Caco-2 (cell line): ENCODE data around the gene TRAK1. TPM values are rescaled to one million over a fixed set of nuclear protein-coding genes. Genes with fewer than 3 reads are reported as not detected.

Experiments
- BruUV-seq: library from RNA; stranded (reverse); fragments of 400-500 nt; replicated peaks from 2 replicates; lab custom pipeline; 2021; lab: Mats Ljungman, UMichigan
- CTCF ChIA-PET: fragments of 300-600 bp; sonication (Branson Sonifier 250); formaldehyde crosslinking; loops from one replicate; lab custom pipeline; 2022; ENCODE audit warnings: antibody characterized with exemption; lab: Charles Lee
- POLR2A ChIA-PET: fragments of 300-600 bp; sonication (Branson Sonifier 250); formaldehyde crosslinking; loops from one replicate; lab custom pipeline; 2022; ENCODE audit warnings: antibody characterized with exemption; lab: Charles Lee
- DNase-seq, 2 experiments: peaks; one replicate each; pipeline versions ENCODE4 v3.0.0 to v3.0.0-alpha.2; 2020 to 2022
- H3K27me3 ChIP-seq: replicated peaks from 2 replicates; pipeline ENCODE4 v1.6.0; 2011; ENCODE audit warnings: low read length; ENCODE audit not compliant: control insufficient read depth, insufficient read depth
- H3K36me3 ChIP-seq: 2 replicates; pipeline ENCODE4 v1.5.1; 2011; ENCODE audit warnings: low read length; ENCODE audit not compliant: control insufficient read depth, insufficient read depth
- H3K4me1 ChIP-seq: fragments of 250-450 bp; sonication (Bioruptor Pico); 2 replicates; pipeline ENCODE4 v1.5.1; 2020; ENCODE audit warnings: mild to moderate bottlenecking
- H3K4me3 ChIP-seq: 2 replicates; pipeline ENCODE4 v1.5.1; 2011; ENCODE audit warnings: low read depth, mild to moderate bottlenecking, control low read depth, low read length
- H3K9me3 ChIP-seq: fragments of 250-450 bp; sonication (Bioruptor Pico); 2 replicates; pipeline ENCODE4 v1.5.1; 2020; ENCODE audit warnings: mild to moderate bottlenecking, moderate library complexity
- H3K27ac Mint-ChIP-seq: one replicate; pipeline ENCODE4 v1.8.0; 2022; ENCODE audit warnings: mixed read lengths; ENCODE audit not compliant: unreplicated experiment
- H3K27me3 Mint-ChIP-seq: one replicate; pipeline ENCODE4 v1.8.0; 2022; ENCODE audit warnings: mixed read lengths; ENCODE audit not compliant: insufficient read depth, unreplicated experiment
- H3K36me3 Mint-ChIP-seq: one replicate; pipeline ENCODE4 v1.8.0; 2022; ENCODE audit warnings: mild to moderate bottlenecking, mixed read lengths; ENCODE audit not compliant: insufficient read depth, unreplicated experiment
- H3K4me1 Mint-ChIP-seq: one replicate; pipeline ENCODE4 v1.8.0; 2022; ENCODE audit warnings: low read depth, mixed read lengths; ENCODE audit not compliant: unreplicated experiment
- H3K4me3 Mint-ChIP-seq: one replicate; pipeline ENCODE4 v1.8.0; 2022; ENCODE audit warnings: mild to moderate bottlenecking, moderate library complexity, mixed read lengths; ENCODE audit not compliant: unreplicated experiment
- H3K9me3 Mint-ChIP-seq: one replicate; pipeline ENCODE4 v1.8.0; 2022; ENCODE audit warnings: mixed read lengths; ENCODE audit not compliant: unreplicated experiment
- CTCF ChIP-seq, 2 experiments: fragments of 200-600 bp in 1 of 2; IDR thresholded peaks; 1 replicate in 1 of 2; 2 replicates in 1 of 2; pipeline versions ENCODE4 v1.5.1 to v1.8.0; 2011 to 2022; ENCODE audit warnings: antibody characterized with exemption in 1 of 2, control low read depth in 1 of 2, inconsistent platforms in 1 of 2, low read depth in 1 of 2, low read length in 1 of 2, mild to moderate bottlenecking in 1 of 2, moderate library complexity in 1 of 2; ENCODE audit not compliant: insufficient read depth in 1 of 2, severe bottlenecking in 1 of 2, unreplicated experiment in 1 of 2
- intact Hi-C: fragments of 100-400 bp; cut with micrococcal nuclease; formaldehyde crosslinking; loops from one replicate; pipeline ENCODE4 v1.10.0; 2022; ENCODE audit not compliant: unreplicated experiment
- total RNA-seq: library from RNA; stranded (reverse); gene quantifications from 2 replicates; pipeline ENCODE4 v1.2.3, GENCODE V29; 2022

The TRAK1 gene
- total RNA-seq, 1 experiment from 2014 or later: 33.3 TPM

GRCh38 chr3:42269647-42270046 is 178.5 kb downstream of the TRAK1 start:
- H3K36me3 Mint-ChIP-seq: no peaks in the 10 kb centered on the region
- no peaks in the 10 kb centered on the region for H3K27me3 ChIP-seq
- no peak overlapping the region for H3K27ac Mint-ChIP-seq
- DNase-seq: no peak
- no peaks in the 10 kb centered on the region for H3K36me3 ChIP-seq
- H3K9me3 Mint-ChIP-seq: no peaks in the 10 kb centered on the region
- H3K4me1 ChIP-seq: no peaks in the 10 kb centered on the region
- CTCF ChIA-PET: no interaction called here
- H3K27me3 Mint-ChIP-seq: peaks cover 19% of the 10 kb centered on the region
- no peaks in the 10 kb centered on the region for H3K4me1 Mint-ChIP-seq
- POLR2A ChIA-PET: no interaction called here
- H3K9me3 ChIP-seq: peaks cover 7% of the 10 kb centered on the region; the same call in 1 of the 2 replicates
- no TSS peak for BruUV-seq
- no peak overlapping the region for H3K4me3 ChIP-seq
- no peak for TF ChIP-seq CTCF (IDR thresholded peaks at IDR 0.05; ENCODE audit: insufficient read depth in 1 of 2, low read depth in 1 of 2, low read length in 1 of 2, severe bottlenecking in 1 of 2, unreplicated experiment in 1 of 2)
- H3K4me3 Mint-ChIP-seq: no peak overlapping the region
- intact Hi-C loops: no loop called here

GRCh38 chr3:42270561-42270960 is 179.4 kb downstream of the TRAK1 start:
- DNase-seq: no peak
- no peaks in the 10 kb centered on the region for H3K4me1 Mint-ChIP-seq
- H3K4me1 ChIP-seq: no peaks in the 10 kb centered on the region
- no peaks in the 10 kb centered on the region for H3K36me3 Mint-ChIP-seq
- CTCF ChIA-PET: no interaction called here
- peaks cover 19% of the 10 kb centered on the region for H3K27me3 Mint-ChIP-seq
- H3K4me3 ChIP-seq: no peak overlapping the region
- H3K36me3 ChIP-seq: no peaks in the 10 kb centered on the region
- H3K27ac Mint-ChIP-seq: no peak overlapping the region
- H3K27me3 ChIP-seq: no peaks in the 10 kb centered on the region
- H3K4me3 Mint-ChIP-seq: no peak overlapping the region
- H3K9me3 ChIP-seq: peaks cover 7% of the 10 kb centered on the region; the same call in 1 of the 2 replicates
- POLR2A ChIA-PET: no interaction called here
- no peaks in the 10 kb centered on the region for H3K9me3 Mint-ChIP-seq
- TF ChIP-seq CTCF (IDR thresholded peaks at IDR 0.05; ENCODE audit: insufficient read depth in 1 of 2, low read depth in 1 of 2, low read length in 1 of 2, severe bottlenecking in 1 of 2, unreplicated experiment in 1 of 2): no peak
- intact Hi-C loops: no loop called here
- BruUV-seq: no TSS peak

- Histone ChIP-seq H3K9me3 (peaks cover 7% of the 10 kb centered on the region; the same call in 1 of the 2 replicates), H3K4me1 (no peaks in the 10 kb centered on the region), H3K27me3 (no peaks in the 10 kb centered on the region), H3K36me3 (no peaks in the 10 kb centered on the region), H3K4me3 (no peak overlapping the region)
- POLR2A ChIA-PET: no interaction called here
- H3K36me3 Mint-ChIP-seq: no peaks in the 10 kb centered on the region
- no peak for DNase-seq
- BruUV-seq: no TSS peak
- H3K27me3 Mint-ChIP-seq: peaks cover 16% of the 10 kb centered on the region
- H3K27ac Mint-ChIP-seq: no peak overlapping the region
- intact Hi-C loops: no loop called here
- no peak for TF ChIP-seq CTCF (IDR thresholded peaks at IDR 0.05; ENCODE audit: insufficient read depth in 1 of 2, low read depth in 1 of 2, low read length in 1 of 2, severe bottlenecking in 1 of 2, unreplicated experiment in 1 of 2)
- CTCF ChIA-PET: no interaction called here
- no peaks in the 10 kb centered on the region for H3K9me3 Mint-ChIP-seq
- no peak overlapping the region for H3K4me3 Mint-ChIP-seq
- no peaks in the 10 kb centered on the region for H3K4me1 Mint-ChIP-seq
Observed at GRCh38 chr3:42271786-42272185, 180.6 kb downstream of the TRAK1 start.
